ENCODE data around the gene EEF2KMT.
"Not testable (repeated sequence)": the region's sequence is repeated elsewhere in the genome, so short reads cannot be mapped to it uniquely, and the experiment has no call there.

DNA sequence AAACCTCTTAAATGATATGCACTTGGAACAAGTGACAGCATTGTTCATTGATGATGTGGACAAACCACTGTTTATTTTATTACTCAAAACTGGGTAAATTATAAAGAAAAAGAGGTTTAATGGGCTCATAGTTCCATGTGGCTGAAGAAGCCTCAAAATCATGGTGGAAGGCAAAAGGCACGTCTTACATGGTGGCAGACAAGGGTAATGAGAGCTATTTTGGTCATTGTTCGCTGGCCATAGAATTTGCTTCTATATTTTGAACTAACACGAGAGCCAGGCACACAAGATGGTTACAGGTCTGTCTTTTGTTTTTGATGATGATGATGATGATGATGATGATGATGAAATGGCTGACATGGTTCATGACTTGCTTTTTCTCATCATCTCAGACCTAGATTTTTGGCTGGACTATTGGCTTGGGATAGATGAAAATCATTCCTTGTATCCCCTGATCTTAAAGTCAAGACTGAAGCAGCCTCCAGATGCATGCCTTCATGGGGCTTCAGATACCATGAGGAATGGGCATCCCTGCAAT is 33.9 kb upstream of the EEF2KMT start:
- TF ChIP-seq, protein P1, sequence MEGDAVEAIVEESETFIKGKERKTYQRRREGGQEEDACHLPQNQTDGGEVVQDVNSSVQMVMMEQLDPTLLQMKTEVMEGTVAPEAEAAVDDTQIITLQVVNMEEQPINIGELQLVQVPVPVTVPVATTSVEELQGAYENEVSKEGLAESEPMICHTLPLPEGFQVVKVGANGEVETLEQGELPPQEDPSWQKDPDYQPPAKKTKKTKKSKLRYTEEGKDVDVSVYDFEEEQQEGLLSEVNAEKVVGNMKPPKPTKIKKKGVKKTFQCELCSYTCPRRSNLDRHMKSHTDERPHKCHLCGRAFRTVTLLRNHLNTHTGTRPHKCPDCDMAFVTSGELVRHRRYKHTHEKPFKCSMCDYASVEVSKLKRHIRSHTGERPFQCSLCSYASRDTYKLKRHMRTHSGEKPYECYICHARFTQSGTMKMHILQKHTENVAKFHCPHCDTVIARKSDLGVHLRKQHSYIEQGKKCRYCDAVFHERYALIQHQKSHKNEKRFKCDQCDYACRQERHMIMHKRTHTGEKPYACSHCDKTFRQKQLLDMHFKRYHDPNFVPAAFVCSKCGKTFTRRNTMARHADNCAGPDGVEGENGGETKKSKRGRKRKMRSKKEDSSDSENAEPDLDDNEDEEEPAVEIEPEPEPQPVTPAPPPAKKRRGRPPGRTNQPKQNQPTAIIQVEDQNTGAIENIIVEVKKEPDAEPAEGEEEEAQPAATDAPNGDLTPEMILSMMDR (IDR thresholded peaks at IDR 0.05), result not testable (repeated sequence)
- TF ChIP-seq POLR2AphosphoS5 (IDR thresholded peaks at IDR 0.05), result not testable (repeated sequence)

All from transverse colon (tissue), 4 donors.